ENCODE measurements around the gene CAPN13.

- no peak for TF ChIP-seq GATA2 (IDR thresholded peaks at IDR 0.05; ENCODE audit: low read depth, low read length)
- TF ChIP-seq GATA3 (IDR thresholded peaks at IDR 0.05; ENCODE audit: low read depth, low read length) = no peak
Observed at GRCh38 chr2:30678410-30679137, 128.7 kb downstream of the CAPN13 start.

All from SH-SY5Y (cell line).